ENCODE measurements around the gene SUDS3.

The SUDS3 gene

DNA sequence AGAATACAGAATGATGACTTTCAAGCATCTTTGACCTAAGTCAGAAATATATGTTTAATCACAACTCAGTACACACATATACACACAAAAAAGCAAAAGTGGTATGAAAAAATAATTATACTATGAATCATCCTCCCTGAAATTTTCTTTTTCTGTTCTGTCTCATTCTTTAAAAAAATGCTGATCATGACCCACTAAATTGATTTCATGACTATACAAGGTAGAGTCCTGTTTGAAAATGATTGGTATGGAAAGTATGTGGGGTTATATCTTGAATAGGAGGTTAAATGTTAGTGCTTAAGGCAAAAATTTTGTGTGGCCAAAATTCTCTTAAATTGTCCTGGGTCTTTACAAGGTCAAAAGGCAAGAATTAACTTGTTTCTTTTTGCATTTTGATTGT is 80.4 kb downstream of the SUDS3 start:
- FAIRE-seq: no peak

DNA sequence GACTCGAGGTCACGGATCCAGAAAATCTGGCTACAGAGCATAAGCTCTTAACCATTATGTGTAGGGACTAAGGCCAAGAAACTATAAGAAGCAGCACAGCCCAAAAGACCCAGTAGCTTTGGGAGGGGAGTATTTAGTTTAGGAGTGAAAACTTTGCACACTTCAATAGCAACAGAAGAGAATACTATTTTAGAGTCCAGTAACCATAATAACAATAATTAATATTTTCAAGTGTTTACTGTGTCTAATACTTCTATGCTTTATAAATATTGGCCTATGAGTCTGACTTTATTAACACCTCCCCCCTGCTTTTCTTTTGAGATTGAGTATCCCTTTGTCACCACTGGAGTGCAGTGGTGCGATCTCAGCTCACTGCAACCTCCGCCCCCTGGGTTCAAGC is 82.8 kb downstream of the SUDS3 start:
- FAIRE-seq: no peak

DNA sequence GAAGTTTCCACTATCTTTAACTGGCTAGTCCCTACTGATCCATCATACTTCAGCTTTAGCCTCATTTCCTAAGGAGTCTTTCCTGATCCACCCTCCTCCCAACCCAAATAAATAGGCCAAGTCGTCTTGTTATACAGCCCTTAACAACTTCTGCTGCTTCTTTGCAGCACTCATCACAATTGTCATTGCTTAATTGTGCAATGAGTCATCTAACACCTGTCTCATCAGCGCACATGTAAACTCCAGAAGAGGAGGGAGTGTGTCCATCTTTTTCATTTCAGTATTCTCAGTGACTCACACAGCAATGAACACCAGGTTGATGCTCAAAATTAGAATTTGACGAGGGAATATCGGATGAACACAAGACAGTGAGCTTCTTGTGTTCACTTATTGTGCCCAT is 87.3 kb downstream of the SUDS3 start:
- FAIRE-seq: no peak

DNA sequence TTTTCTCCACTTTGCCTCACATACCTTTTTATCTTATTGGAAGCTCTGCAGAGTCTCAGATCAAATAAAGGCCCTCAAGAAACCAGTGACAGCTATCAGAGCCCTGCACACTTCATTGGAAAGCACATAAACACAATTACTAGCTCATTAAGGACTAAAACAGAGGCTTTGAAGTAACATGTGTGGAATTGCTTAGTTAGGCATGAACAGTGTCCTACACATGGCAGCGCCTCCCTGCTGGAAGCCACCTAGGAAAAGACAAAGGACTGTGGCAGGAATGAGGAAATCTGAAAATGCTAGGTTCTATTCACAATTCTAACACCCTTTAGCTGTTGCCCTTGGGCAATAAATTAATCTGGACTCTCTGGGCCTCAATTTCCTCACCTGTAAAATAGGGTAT is 89.4 kb downstream of the SUDS3 start:
- FAIRE-seq: no peak

Measured in colon (tissue), 2 donors.